Epithelial cell of esophagus (primary cell): Measurements from ENCODE around the gene R3HDM2.
A peak's percentile ranks its signal among the peaks of the same experiment; 100 is the strongest.
"Not testable (repeated sequence)": the region's sequence is repeated elsewhere in the genome, so short reads cannot be mapped to it uniquely, and the experiment has no call there.

Experiments used
- DNase-seq: peaks from one replicate; pipeline ENCODE4 v3.0.0; 2010; ENCODE audit warnings: low read depth
- H3K4me3 ChIP-seq: 2 replicates; pipeline ENCODE4 v1.5.1; 2011; ENCODE audit warnings: mild to moderate bottlenecking, low read length, control low read depth
- CTCF ChIP-seq: IDR thresholded peaks from 2 replicates; pipeline ENCODE4 v1.5.1; 2011; ENCODE audit warnings: low read depth, mild to moderate bottlenecking, low read length, control low read depth, inconsistent platforms; ENCODE audit not compliant: insufficient read depth; ENCODE audit errors: missing control alignments

R3HDM2 gene

GRCh38 chr12:57404966-57405640, 25.7 kb downstream of the R3HDM2 start:
- no peak for DNase-seq
- no peak for TF ChIP-seq CTCF
- H3K4me3 ChIP-seq = no peak overlapping the region

GRCh38 chr12:57402156-57402555, 28.7 kb downstream of the R3HDM2 start:
- not testable (repeated sequence) for H3K4me3 ChIP-seq, DNase-seq

- H3K4me3 ChIP-seq = no peak overlapping the region
- no peak for DNase-seq
- no peak for TF ChIP-seq CTCF
Measured at GRCh38 chr12:57401165-57401564, 29.7 kb downstream of the R3HDM2 start.

- H3K4me3 ChIP-seq, DNase-seq: not testable (repeated sequence)
Measured at GRCh38 chr12:57399718-57400463, 31.0 kb downstream of the R3HDM2 start.

- no peak overlapping the region for H3K4me3 ChIP-seq
- no peak for TF ChIP-seq CTCF
- DNase-seq = no peak
Measured at GRCh38 chr12:57397441-57397840, 33.4 kb downstream of the R3HDM2 start.

- no peak overlapping the region for H3K4me3 ChIP-seq
- DNase-seq = no peak
- no peak for TF ChIP-seq CTCF
Measured at GRCh38 chr12:57395121-57395520, 35.7 kb downstream of the R3HDM2 start.

- no peak for TF ChIP-seq CTCF
- no peak for DNase-seq
- H3K4me3 ChIP-seq = no peak overlapping the region
Measured at GRCh38 chr12:57390174-57390573, 40.7 kb downstream of the R3HDM2 start.

- no peak for TF ChIP-seq CTCF
- DNase-seq = peak; percentile 85
- no peak overlapping the region for H3K4me3 ChIP-seq
Measured at GRCh38 chr12:57389033-57389432, 41.8 kb downstream of the R3HDM2 start.
